Measurements from ENCODE around the gene RCSD1.

GRCh38 chr1:167625040-167625823 is 4.8 kb upstream of the RCSD1 start:
- TF ChIP-seq CTCF (IDR thresholded peaks at IDR 0.05; ENCODE audit: insufficient read depth, low read length, poor library complexity, severe bottlenecking) (no peak), EZH2phosphoT487 (conservative IDR thresholded peaks at IDR 0.05; ENCODE audit: low read length) (no peak)
